Left forelimb (tissue), 1 donor: ENCODE results near the gene MALRD1.

Experiments
- DNase-seq: peaks from one replicate; pipeline ENCODE4 v3.0.0-alpha.2; 2018; ENCODE audit warnings: low spot score

Gene MALRD1

DNA sequence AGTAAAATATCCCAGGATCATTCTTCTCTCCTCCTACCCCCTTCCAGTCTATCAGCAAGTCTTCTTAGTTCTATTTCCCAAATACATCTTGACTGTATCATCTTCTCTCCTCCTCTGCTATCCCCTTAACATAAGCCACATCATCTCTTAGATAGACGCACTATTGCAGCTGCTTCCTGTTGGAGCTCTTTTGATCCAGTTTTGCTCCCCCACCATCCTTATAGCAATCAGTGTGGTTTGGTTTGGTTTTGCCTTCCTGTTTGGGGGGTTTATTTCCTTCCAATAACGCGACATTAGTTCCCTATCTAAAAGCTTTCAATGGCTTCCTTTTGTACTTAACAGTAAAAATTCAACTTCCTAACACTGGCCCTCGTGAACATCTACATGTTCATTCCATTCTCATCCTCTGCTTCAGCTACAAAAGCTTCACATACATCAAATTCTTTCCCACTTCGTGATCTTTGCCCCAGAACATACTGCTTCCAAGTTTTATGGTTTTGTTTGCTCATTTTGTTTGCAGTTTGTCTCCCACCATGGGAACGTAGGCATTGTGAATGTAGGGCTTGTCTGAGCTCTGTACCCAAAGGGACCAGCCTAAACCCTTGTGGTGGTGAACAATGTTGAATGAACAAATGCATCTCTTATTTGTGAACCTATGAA is 734.0 kb downstream of the MALRD1 start:
- no peak for DNase-seq

GRCh38 chr10:19783721-19784120 is 735.1 kb downstream of the MALRD1 start:
- no peak for DNase-seq
